Erythroblast (primary cell): ENCODE data around the gene SNCA.

Experiments
- GATA1 ChIP-seq: IDR thresholded peaks from 2 replicates; pipeline ENCODE4 v1.6.1; 2011; ENCODE audit warnings: low read depth, mild to moderate bottlenecking, control low read depth, low read length, moderate library complexity
- POLR2A ChIP-seq: IDR thresholded peaks from 2 replicates; pipeline ENCODE4 v1.6.1; 2011; ENCODE audit warnings: mild to moderate bottlenecking, low read length

DNA sequence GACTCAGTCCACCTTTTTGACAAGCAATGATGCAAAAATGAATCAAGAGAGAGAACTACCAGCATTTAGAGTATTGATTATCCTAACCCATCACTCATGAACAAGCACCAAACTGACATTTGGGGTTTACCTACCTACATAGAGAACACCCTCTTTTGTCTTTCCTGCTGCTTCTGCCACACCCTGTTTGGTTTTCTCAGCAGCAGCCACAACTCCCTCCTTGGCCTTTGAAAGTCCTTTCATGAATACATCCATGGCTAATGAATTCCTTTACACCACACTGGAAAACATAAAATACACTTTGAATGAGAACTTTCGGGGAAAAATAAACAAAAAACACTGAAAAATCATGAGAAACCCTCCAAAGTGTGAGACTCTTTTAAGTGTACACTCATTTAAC, 1.5 kb downstream of the SNCA start:
- TF ChIP-seq POLR2A (no peak), GATA1 (no peak)
